PC-3 (cell line): ENCODE measurements around the gene NOC2L.

Source experiments
- CTCF ChIP-seq: fragments of 300-600 bp; sonication (generic); conservative IDR thresholded peaks from 2 replicates; pipeline ENCODE4 v1.5.1; 2017; ENCODE audit warnings: antibody characterized with exemption, low read depth, mild to moderate bottlenecking, low read length
- EZH2 ChIP-seq: fragments of 300-600 bp; sonication (generic); IDR thresholded peaks from one replicate; pipeline ENCODE4 v1.6.1; 2017; ENCODE audit warnings: antibody characterized with exemption, mild to moderate bottlenecking, low read length; ENCODE audit not compliant: unreplicated experiment
- EZH2phosphoT487 ChIP-seq: fragments of 300-600 bp; sonication (generic); IDR thresholded peaks from 2 replicates; pipeline ENCODE4 v1.6.1; 2018; ENCODE audit warnings: mild to moderate bottlenecking, antibody characterized with exemption, low read length, borderline replicate concordance

DNA sequence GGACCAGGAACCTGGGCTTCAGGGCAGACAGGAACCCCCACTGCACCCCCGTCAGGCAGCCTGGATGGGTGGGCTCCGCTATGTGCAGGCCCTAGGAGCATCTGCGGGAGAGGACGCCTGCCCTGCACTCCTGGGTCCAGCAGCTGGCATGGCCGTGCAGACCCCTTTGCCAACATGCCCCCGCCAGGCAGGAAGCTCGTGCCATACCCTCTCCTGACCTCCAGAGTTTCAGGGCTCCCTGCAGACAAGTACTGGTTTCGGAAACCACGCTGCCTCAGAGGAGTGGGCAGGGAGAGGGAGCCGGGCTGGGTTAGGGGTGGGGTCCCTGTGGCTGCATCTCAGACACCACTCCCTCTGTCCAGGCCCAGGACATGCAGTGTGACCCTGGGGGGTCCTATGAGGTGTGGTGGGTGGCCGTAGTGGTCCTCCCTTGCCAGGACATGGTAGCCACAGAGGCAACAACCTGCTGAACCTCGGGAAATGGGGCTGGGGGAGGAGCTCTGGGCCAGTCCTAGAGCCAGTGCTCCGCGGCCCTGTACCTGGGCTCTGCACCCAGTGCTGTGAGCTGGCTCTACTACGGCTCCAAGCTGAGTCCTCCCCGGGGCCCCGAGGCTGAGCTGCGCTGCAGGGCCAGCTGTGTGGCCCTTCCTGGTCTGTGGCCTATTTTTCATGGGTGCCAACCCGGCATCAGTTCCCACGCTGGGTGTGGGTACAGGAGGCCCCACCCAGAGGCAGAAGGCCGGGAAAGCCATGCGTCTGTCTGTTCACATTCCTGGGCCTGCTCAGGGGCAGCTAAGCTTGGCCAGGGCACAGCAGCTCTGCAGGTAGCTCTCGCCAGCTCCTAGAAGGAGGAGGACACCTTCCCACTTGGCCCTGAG, 8.6 kb upstream of the NOC2L start:
- no peak for TF ChIP-seq CTCF
- TF ChIP-seq EZH2, result no peak
- TF ChIP-seq EZH2phosphoT487, result no peak
